WTC11 (cell line): ENCODE measurements around the gene ZNF212. TPM values are rescaled to one million over a fixed set of nuclear protein-coding genes. Genes with fewer than 3 reads are reported as not detected.

Experiments
- ATAC-seq: fragments of 200-7000 bp; cut with Tn5 transposase; 2 replicates; pipeline ENCODE4 v1.10.0; 2021; ENCODE audit warnings: mild to moderate bottlenecking, moderate library complexity
- CTCF ChIA-PET: fragments of 300-600 bp; sonication (Branson Sonifier 250); formaldehyde crosslinking; loops from one replicate; lab custom pipeline; 2021; ENCODE audit warnings: antibody characterized with exemption; lab: Charles Lee
- POLR2A ChIA-PET: fragments of 350-600 bp; sonication (Branson Sonifier 250); formaldehyde crosslinking; loops from one replicate; lab custom pipeline; 2021; ENCODE audit warnings: antibody characterized with exemption; lab: Charles Lee
- DNase-seq: peaks from one replicate; pipeline ENCODE4 v3.0.0; 2021; ENCODE audit warnings: low spot score
- H3K27ac Mint-ChIP-seq: 2 replicates; pipeline ENCODE4 v1.8.0; 2021; ENCODE audit warnings: mixed read lengths
- H3K27me3 Mint-ChIP-seq: 2 replicates; pipeline ENCODE4 v1.8.0; 2021; ENCODE audit warnings: low read depth, mild to moderate bottlenecking, moderate library complexity, mixed read lengths
- H3K36me3 Mint-ChIP-seq: 2 replicates; pipeline ENCODE4 v1.8.0; 2021; ENCODE audit warnings: mixed read lengths
- H3K4me1 Mint-ChIP-seq: 2 replicates; pipeline ENCODE4 v1.8.0; 2022; ENCODE audit warnings: mixed read lengths
- H3K4me3 Mint-ChIP-seq: 2 replicates; pipeline ENCODE4 v1.8.0; 2021; ENCODE audit warnings: mild to moderate bottlenecking, moderate library complexity, mixed read lengths
- H3K9me3 Mint-ChIP-seq: 2 replicates; pipeline ENCODE4 v1.8.0; 2021; ENCODE audit warnings: mixed read lengths
- AR ChIP-seq: fragments of 250-450 bp; sonication (Bioruptor Pico); IDR thresholded peaks from 2 replicates; pipeline ENCODE4 v1.9.0; 2021; ENCODE audit warnings: mild to moderate bottlenecking
- ATF1 ChIP-seq: sonication (generic); formaldehyde crosslinking; IDR thresholded peaks from 2 replicates; pipeline ENCODE4 v1.8.1; 2023; ENCODE audit warnings: mild to moderate bottlenecking, moderate library complexity, missing genetic modification reagents
- ATF6 ChIP-seq: sonication (generic); formaldehyde crosslinking; IDR thresholded peaks from 2 replicates; pipeline ENCODE4 v1.8.1; 2023; ENCODE audit warnings: mild to moderate bottlenecking, missing genetic modification reagents
- CREB1 ChIP-seq: sonication (generic); formaldehyde crosslinking; IDR thresholded peaks from 2 replicates; pipeline ENCODE4 v1.8.0; 2023; ENCODE audit warnings: mild to moderate bottlenecking, missing genetic modification reagents
- GRHL2 ChIP-seq: fragments of 250-450 bp; sonication (Bioruptor Pico); IDR thresholded peaks from 2 replicates; pipeline ENCODE4 v1.8.0; 2022; ENCODE audit warnings: mild to moderate bottlenecking, moderate library complexity; ENCODE audit not compliant: insufficient replicate concordance, severe bottlenecking
- HMGA2 ChIP-seq: fragments of 250-450 bp; sonication (Bioruptor Pico); IDR thresholded peaks from 2 replicates; pipeline ENCODE4 v1.4.0; 2021; ENCODE audit warnings: mild to moderate bottlenecking, moderate library complexity
- JAZF1 ChIP-seq: fragments of 250-450 bp; sonication (Bioruptor Pico); IDR thresholded peaks from 2 replicates; pipeline ENCODE4 v1.9.0; 2021; ENCODE audit warnings: moderate library complexity, mild to moderate bottlenecking, inconsistent platforms
- MLX ChIP-seq: sonication (generic); formaldehyde crosslinking; IDR thresholded peaks from 2 replicates; pipeline ENCODE4 v1.8.1; 2023; ENCODE audit warnings: mild to moderate bottlenecking, missing genetic modification reagents, moderate library complexity
- NR2C2 ChIP-seq: sonication (generic); formaldehyde crosslinking; IDR thresholded peaks from 2 replicates; pipeline ENCODE4 v1.8.0; 2022; ENCODE audit warnings: mild to moderate bottlenecking, missing genetic modification reagents
- SOX15 ChIP-seq: fragments of 250-450 bp; sonication (Bioruptor Pico); IDR thresholded peaks from 2 replicates; pipeline ENCODE4 v1.9.0; 2021; ENCODE audit warnings: mild to moderate bottlenecking
- TCF7 ChIP-seq: sonication (generic); formaldehyde crosslinking; IDR thresholded peaks from 2 replicates; pipeline ENCODE4 v1.8.0; 2022; ENCODE audit warnings: mild to moderate bottlenecking, low read depth, missing genetic modification reagents, moderate library complexity
- TEAD1 ChIP-seq: sonication (generic); formaldehyde crosslinking; IDR thresholded peaks from 2 replicates; pipeline ENCODE4 v1.8.0; 2022; ENCODE audit warnings: mild to moderate bottlenecking, missing genetic modification reagents
- TP53 ChIP-seq: sonication (generic); formaldehyde crosslinking; IDR thresholded peaks from 2 replicates; pipeline ENCODE4 v1.8.1; 2023; ENCODE audit warnings: mild to moderate bottlenecking, missing genetic modification reagents
- ZBTB21 ChIP-seq: sonication (generic); formaldehyde crosslinking; IDR thresholded peaks from 2 replicates; pipeline ENCODE4 v1.8.1; 2023; ENCODE audit warnings: mild to moderate bottlenecking, missing genetic modification reagents, borderline replicate concordance
- ZNF232 ChIP-seq: sonication (generic); formaldehyde crosslinking; IDR thresholded peaks from 2 replicates; pipeline ENCODE4 v1.8.0; 2022; ENCODE audit warnings: mild to moderate bottlenecking, missing genetic modification reagents
- ZNF317 ChIP-seq: sonication (generic); formaldehyde crosslinking; IDR thresholded peaks from 2 replicates; pipeline ENCODE4 v1.8.1; 2023; ENCODE audit warnings: low read depth, mild to moderate bottlenecking, moderate library complexity, missing genetic modification reagents, borderline replicate concordance
- ZNF396 ChIP-seq: fragments of 250-450 bp; sonication (Bioruptor Pico); IDR thresholded peaks from 2 replicates; pipeline ENCODE4 v1.8.0; 2021; ENCODE audit warnings: mild to moderate bottlenecking, moderate library complexity, borderline replicate concordance
- ZNF671 ChIP-seq: fragments of 250-450 bp; sonication (Bioruptor Pico); IDR thresholded peaks from 2 replicates; pipeline ENCODE4 v1.8.0; 2021; ENCODE audit warnings: mild to moderate bottlenecking
- total RNA-seq: library from RNA; stranded (reverse); gene quantifications from 3 replicates; pipeline ENCODE4 v1.2.3, GENCODE V29; 2021
- TF ChIP-seq, protein P1 (sequence below): fragments of 250-450 bp; sonication (Bioruptor Pico); IDR thresholded peaks from 2 replicates; pipeline ENCODE4 v2.1.2; 2022; ENCODE audit warnings: mild to moderate bottlenecking, moderate library complexity
- TF ChIP-seq, protein P2 (sequence below): sonication (generic); formaldehyde crosslinking; IDR thresholded peaks from 2 replicates; pipeline ENCODE4 v1.8.1; 2022; ENCODE audit warnings: mild to moderate bottlenecking, moderate library complexity, missing genetic modification reagents
- TF ChIP-seq, protein P3 (sequence below): fragments of 250-450 bp; sonication (Bioruptor Pico); IDR thresholded peaks from 2 replicates; pipeline ENCODE4 v1.9.0; 2021; ENCODE audit warnings: mild to moderate bottlenecking, borderline replicate concordance
- TF ChIP-seq, protein P4 (sequence below): fragments of 250-450 bp; sonication (Bioruptor Pico); IDR thresholded peaks from 2 replicates; pipeline ENCODE4 v1.8.0; 2021; ENCODE audit warnings: mild to moderate bottlenecking

Gene ZNF212
- total RNA-seq, 1 experiment from 2014 or later, result 23.0 TPM

GRCh38 chr7:149239345-149240143, at the start of gene ZNF212 (continued):
- TF ChIP-seq TCF7 (no peak), ZNF232 (CRISPR knock-in tag) (peak; percentile 14; the same call in 1 of the 2 replicates), JAZF1 (no peak), ZNF317 (CRISPR knock-in tag) (no peak), CREB1 (CRISPR knock-in tag) (no peak), MLX (CRISPR knock-in tag) (0 out of 2 replicates have a peak, but pooled peaks have one; percentile 29), TP53 (CRISPR knock-in tag) (no peak), SOX15 (CRISPR knock-in tag) (no peak), ATF6 (no peak), ZNF671 (CRISPR knock-in tag) (no peak), GRHL2 (CRISPR knock-in tag) (no peak), TEAD1 (CRISPR knock-in tag) (peak; percentile 80; the same call in 1 of the 2 replicates)
- TF ChIP-seq, protein P1, sequence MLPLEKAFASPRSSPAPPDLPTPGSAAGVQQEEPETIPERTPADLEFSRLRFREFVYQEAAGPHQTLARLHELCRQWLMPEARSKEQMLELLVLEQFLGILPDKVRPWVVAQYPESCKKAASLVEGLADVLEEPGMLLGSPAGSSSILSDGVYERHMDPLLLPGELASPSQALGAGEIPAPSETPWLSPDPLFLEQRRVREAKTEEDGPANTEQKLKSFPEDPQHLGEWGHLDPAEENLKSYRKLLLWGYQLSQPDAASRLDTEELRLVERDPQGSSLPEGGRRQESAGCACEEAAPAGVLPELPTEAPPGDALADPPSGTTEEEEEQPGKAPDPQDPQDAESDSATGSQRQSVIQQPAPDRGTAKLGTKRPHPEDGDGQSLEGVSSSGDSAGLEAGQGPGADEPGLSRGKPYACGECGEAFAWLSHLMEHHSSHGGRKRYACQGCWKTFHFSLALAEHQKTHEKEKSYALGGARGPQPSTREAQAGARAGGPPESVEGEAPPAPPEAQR (CRISPR knock-in tag), result no peak
- TF ChIP-seq, protein P2, sequence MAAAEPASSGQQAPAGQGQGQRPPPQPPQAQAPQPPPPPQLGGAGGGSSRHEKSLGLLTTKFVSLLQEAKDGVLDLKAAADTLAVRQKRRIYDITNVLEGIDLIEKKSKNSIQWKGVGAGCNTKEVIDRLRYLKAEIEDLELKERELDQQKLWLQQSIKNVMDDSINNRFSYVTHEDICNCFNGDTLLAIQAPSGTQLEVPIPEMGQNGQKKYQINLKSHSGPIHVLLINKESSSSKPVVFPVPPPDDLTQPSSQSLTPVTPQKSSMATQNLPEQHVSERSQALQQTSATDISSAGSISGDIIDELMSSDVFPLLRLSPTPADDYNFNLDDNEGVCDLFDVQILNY, result peak; percentile 84

- Mint-ChIP-seq H3K27ac (no peak overlapping the region), H3K36me3 (no peaks in the 10 kb centered on the region), H3K4me3 (no peak overlapping the region), H3K4me1 (peaks cover 7% of the 10 kb centered on the region), H3K27me3 (no peaks in the 10 kb centered on the region), H3K9me3 (no peaks in the 10 kb centered on the region)
- CTCF ChIA-PET, result no interaction called here
- ATAC-seq (no peak), DNase-seq (no peak)
- POLR2A ChIA-PET, result no interaction called here
- TF ChIP-seq, protein P3, sequence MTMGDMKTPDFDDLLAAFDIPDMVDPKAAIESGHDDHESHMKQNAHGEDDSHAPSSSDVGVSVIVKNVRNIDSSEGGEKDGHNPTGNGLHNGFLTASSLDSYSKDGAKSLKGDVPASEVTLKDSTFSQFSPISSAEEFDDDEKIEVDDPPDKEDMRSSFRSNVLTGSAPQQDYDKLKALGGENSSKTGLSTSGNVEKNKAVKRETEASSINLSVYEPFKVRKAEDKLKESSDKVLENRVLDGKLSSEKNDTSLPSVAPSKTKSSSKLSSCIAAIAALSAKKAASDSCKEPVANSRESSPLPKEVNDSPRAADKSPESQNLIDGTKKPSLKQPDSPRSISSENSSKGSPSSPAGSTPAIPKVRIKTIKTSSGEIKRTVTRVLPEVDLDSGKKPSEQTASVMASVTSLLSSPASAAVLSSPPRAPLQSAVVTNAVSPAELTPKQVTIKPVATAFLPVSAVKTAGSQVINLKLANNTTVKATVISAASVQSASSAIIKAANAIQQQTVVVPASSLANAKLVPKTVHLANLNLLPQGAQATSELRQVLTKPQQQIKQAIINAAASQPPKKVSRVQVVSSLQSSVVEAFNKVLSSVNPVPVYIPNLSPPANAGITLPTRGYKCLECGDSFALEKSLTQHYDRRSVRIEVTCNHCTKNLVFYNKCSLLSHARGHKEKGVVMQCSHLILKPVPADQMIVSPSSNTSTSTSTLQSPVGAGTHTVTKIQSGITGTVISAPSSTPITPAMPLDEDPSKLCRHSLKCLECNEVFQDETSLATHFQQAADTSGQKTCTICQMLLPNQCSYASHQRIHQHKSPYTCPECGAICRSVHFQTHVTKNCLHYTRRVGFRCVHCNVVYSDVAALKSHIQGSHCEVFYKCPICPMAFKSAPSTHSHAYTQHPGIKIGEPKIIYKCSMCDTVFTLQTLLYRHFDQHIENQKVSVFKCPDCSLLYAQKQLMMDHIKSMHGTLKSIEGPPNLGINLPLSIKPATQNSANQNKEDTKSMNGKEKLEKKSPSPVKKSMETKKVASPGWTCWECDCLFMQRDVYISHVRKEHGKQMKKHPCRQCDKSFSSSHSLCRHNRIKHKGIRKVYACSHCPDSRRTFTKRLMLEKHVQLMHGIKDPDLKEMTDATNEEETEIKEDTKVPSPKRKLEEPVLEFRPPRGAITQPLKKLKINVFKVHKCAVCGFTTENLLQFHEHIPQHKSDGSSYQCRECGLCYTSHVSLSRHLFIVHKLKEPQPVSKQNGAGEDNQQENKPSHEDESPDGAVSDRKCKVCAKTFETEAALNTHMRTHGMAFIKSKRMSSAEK, result no peak
- TF ChIP-seq, protein P2, result no peak
- TF ChIP-seq ATF1 (no peak), AR (CRISPR knock-in tag) (no peak), NR2C2 (CRISPR knock-in tag) (no peak), ZNF396 (CRISPR knock-in tag) (no peak), HMGA2 (CRISPR knock-in tag) (no peak), ZBTB21 (CRISPR knock-in tag) (no peak)
- TF ChIP-seq, protein P4, sequence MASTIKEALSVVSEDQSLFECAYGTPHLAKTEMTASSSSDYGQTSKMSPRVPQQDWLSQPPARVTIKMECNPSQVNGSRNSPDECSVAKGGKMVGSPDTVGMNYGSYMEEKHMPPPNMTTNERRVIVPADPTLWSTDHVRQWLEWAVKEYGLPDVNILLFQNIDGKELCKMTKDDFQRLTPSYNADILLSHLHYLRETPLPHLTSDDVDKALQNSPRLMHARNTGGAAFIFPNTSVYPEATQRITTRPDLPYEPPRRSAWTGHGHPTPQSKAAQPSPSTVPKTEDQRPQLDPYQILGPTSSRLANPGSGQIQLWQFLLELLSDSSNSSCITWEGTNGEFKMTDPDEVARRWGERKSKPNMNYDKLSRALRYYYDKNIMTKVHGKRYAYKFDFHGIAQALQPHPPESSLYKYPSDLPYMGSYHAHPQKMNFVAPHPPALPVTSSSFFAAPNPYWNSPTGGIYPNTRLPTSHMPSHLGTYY (CRISPR knock-in tag), result no peak
Observed at GRCh38 chr7:149191851-149192250, 47.6 kb upstream of the ZNF212 start.
